Measurements from ENCODE around the gene JDP2. TPM values are rescaled to one million over a fixed set of nuclear protein-coding genes. Genes with fewer than 3 reads are reported as not detected.

JDP2 gene
- total RNA-seq, 1 donor from 2014 or later = 113 TPM

DNA sequence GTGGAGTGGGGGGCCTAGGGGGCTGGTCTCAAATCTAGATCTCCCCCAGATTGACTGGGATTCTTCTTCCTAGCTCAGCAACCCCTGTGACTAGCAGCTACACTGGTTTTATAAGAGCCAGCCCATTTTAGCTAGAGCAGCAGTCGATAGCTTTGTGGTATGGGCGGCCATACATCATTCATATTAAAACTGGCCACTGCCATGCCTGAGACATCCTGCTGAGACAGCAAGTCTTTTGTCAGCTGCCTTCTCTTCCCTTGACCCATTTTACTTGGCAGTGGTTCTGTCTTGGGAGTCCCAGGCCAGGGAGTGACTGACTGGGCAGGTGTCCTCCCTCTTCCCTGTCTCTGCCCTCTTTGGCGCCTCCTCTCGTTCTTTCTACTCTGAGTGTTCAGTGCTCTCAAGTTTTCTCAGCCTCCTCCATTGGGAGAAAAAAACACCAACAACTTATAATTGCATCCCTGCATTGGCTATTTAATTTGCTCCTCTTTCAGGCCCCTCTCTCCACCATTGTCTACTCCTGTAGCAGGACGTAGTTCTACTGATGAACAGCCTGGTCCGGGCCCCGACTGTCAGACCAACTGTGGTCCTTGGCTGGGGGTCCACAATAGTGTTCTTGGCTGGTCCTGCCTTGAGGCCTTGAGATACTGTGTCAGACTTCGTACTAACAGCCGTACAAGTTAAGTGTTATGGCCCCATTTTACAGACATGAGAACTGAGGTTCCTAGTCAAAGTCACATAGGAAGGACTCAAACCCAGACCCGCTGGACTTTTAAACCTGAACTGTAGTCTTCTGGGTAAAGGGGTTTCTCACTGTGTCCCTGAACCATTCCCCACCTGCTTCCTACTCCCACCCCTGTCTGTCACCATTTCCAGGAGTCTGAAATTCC is 18.3 kb upstream of the JDP2 start:
- no peak for DNase-seq (ENCODE audit: low spot score)

DNA sequence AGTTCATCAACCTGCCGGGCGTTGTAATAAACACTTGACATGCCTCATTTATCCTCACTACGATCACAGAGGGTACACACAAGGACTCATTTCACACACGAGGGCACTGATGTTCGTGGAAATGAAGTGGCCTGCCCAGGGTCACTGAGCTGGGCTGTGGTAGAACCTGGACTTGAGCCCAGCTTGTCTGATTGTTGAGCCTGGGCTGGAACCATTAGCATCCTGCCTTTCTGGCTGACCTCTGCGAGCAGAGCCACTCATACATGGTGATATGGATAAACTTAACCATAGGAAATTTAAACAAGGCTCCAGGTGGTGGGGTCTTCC is 16.6 kb upstream of the JDP2 start:
- no peak for DNase-seq (ENCODE audit: low spot score)

DNA sequence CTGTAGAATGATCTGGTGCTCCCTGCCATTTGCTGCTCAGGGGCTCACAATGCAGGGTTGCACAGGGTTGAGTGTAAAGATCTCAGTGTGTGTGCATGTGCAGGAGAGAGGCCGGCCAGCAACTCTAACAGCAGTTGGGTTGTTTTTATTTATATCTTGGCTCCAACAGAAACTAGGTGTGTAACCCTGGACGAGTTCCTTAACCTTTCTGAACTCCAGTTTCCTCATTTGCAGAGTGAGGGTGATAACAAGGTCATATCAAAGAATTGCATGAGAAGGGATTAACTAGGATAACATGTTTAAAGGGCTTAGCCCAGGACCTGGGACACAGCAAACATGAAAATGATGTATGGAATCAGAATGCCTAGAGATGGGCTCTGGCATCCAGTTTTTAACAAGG is 14.8 kb upstream of the JDP2 start:
- DNase-seq (ENCODE audit: low spot score) = no peak

DNA sequence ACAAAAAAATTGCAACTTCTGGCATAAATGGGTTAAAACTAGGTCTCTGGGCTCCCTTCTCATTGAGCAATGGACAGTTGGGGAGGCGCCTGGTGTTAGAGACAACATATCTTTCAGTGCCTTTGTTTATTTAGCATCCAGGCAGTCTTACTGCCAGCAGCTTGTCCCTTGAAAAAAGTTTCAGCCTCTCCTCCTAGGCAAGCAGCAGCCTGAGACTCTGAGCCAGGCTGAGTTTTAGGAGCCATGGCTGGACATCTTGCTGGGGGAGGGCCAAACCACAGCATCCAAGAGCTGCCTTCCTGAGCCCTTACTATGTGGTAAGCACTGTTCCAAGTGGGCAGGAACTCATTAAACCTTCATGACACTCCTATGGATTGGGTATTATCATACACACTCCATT is 10.1 kb upstream of the JDP2 start:
- no peak for DNase-seq (ENCODE audit: low spot score)

DNA sequence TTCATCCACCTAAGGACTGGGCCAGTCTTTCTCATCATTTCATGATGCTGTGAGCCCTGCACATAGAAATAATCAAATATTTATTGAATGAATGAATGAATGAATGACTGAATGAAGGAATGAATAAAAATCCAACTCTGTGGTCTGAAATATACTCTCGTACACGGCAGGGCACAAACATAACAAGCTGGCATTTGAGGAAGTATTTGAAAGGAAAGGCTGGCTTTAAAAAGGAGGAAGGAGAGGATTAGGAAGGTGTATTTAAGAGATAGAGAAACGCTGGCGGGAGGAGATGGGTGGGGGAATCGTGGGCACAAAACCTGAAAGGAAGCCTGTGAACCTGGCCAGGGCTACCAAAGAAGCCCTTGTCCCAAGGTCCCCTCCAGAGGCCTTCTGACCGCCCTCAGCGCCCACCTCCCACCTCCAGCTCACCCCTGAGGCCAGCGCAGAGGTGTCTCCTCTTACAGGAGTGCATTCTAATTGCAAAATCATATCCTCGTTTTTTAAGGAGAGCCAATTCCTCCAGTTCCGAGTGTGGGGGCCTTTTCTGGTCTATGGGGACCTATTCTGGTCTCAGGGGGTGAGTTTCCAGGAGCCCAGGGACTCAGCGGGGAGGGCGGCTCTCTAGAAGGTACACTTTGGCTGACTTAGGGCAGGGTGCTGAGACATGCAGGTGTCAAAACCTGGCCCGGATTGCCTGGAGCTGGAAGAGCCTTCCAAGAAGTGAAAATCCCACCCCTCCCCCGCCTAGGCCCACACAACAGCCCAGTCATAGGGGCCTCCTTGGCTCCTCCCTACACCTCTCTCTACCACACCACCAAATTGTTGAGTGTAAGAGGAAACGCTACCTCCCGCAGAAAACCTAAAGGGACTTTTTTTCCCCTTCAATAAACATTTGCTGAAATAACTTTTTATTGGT is 8.7 kb upstream of the JDP2 start:
- no peak for DNase-seq (ENCODE audit: low spot score)

DNA sequence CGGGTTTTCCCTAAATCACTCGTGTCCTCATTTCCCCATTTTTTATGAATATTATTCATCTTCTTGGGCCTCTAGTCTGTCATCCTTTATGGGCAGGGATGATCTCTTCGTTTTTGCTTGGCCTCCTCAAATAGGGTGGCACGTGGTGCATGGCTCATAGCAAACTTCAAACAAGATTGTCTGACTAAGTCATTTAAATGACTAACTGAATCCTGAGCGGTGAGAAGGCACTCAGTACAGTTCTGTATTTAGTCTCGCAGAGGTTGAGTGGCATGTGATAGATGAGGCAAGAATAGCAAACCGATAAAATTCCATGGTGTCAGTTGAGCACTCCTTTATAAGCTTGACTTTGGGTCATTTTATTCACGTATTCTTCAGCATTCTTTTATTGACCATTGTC is 5.7 kb upstream of the JDP2 start:
- DNase-seq (ENCODE audit: low spot score) = no peak

DNA sequence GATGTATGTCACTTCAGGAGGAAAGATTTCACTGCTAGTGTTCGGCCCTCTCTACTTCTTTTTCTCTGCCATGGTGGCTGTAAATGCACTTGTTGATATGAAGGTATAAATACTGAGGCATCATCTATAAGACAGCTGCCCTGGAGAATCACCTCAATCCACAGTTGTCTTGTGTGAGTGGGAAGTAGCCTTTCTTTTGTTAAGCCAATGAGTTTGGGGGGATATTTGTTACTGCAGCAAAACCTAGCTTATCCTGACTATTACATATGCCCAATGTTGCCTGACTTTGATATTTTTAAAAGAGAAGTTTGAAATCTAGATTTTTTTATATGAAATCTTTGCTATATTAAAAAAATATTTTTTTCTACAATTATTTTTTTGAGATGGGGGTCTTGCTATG is 3.3 kb upstream of the JDP2 start:
- DNase-seq (ENCODE audit: low spot score) = no peak

DNA sequence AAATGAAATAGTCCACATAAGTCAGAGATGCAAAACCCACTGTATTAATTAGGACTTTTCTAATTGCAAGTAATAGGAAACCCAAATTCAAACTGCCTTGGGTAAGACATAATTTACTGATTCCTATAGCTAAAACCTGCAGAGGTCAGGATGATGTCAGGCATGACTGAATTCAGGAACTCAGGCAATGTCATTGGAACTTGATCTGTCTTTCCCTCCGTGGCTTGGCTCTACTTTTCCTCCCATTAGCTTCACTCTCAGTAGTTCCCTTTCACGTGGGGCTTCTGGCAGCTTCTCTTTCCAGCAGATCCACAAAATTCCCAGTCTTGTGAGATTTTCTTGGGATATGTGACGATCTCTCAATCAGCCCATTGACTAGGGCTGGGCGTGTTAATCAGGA is 2.4 kb upstream of the JDP2 start:
- no peak for DNase-seq (ENCODE audit: low spot score)

DNA sequence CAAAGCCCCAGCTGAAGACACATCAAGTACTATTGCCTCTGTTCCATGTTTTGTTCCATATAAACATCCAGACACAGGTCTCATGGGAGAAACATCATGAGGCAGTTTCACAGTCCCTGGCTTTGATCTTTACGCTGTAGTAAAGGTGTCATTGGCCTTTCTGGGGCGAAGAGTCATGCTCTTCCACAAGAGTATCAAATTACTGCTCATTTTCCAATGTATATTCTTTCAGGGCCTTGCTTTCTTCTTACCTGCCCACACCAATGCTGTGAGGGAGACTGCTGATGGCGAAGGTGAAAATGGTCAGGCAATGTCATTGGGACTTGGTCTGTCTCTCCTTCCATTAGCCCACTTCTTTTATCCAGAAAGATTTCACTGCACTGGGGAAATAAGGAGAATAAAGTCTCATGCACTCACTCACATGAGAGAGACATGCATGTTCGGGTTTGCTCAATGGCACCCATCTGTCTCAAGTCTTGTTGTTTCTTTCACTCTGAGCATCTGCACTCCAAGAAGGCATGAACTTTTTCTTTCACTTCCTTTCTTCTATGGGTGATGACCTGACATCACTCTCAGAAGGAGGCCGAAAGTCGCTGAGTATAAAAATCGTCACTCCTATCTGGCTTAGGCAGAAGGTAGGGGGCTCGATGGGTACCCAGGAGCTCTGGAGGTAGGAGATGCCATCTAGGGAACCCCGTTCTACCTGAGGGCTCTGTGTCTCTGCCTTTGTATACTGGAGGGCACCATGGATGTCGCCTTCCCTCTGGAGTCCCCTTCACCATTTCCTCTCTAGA is 1.3 kb upstream of the JDP2 start:
- no peak for DNase-seq (ENCODE audit: low spot score)

DNA sequence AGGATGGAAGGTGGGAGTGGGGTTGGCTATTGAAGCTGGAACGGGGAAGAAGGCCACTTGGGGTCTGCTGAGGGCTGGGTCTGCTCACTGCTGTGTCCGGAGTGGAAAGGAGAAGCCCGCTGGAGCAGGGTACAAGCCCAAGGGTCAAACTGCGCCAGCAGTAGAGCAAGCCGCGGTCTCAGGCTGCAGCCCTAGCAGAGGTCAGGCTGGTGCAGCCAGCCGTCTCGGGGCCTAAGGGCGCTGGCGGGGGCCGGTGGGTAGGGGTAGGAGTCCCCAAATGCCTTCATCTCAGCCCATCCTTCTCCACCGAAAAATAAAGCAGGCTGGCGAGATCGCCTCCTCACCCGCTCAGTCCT is 718 bp upstream of the JDP2 start:
- DNase-seq (ENCODE audit: low spot score) = no peak

DNA sequence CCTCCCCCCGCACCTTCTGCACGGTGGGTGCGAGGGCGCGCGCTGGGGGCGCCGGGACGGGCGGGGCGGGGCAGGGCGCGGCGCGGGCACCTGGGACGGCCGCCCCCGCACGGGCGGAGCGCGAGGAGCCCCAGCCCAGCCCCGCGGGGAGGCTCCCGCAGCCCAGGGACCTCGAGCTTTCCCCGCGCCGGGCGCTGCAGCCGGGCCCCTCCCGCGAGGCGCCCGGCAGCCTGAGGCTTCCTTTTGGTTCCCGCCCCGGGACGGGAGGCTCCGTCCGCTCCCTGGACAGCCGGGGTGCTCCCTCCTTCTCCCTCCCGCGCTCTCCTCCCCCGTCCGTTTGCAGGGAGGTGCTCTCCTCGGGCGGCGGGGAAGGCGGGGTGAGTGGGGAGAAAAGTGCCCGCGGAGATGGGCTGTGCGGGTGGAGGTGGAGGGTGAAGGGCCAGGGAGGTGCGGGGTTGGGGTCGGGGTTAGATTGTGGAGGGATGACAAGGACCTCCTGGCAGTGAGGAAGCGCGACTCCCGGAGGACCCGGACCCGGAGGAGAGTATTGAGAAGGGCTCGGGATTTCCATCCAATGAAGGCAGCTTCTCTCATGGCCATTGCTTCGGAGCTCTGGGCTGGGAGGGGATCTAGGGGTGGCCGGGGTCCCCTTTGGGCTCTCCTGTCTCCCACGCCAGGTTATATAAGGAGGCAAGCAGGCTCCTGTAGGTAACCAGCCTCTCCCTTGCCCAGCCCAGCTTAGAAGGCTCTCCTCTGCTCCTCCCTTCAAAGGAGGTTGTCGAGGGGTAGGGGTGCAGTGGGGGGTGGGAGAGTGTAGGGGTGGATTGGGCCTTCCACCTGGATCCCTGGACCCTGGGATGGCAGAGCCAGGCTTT is 645 bp downstream of the JDP2 start:
- no peak for DNase-seq (ENCODE audit: low spot score)

DNA sequence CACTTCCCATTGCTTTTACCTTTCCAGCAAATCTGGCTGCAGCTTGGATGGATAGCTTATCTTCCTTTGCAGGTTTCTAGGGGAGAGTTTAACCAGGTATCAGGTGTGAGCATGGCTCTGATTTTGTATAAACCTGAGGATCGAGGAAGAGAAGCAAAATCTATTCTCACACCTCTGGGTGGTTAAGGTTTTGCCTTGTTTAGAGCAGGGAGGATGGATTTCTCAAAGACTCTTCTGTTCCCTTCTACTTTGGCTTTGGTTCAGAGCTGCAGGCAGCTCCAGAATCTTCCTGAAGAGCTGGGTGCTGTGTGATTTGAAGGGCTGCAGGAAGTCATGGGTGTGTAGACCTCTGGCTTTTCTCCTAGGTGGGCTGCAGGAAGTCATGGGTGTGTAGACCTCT is 1.7 kb downstream of the JDP2 start:
- no peak for DNase-seq (ENCODE audit: low spot score)

DNA sequence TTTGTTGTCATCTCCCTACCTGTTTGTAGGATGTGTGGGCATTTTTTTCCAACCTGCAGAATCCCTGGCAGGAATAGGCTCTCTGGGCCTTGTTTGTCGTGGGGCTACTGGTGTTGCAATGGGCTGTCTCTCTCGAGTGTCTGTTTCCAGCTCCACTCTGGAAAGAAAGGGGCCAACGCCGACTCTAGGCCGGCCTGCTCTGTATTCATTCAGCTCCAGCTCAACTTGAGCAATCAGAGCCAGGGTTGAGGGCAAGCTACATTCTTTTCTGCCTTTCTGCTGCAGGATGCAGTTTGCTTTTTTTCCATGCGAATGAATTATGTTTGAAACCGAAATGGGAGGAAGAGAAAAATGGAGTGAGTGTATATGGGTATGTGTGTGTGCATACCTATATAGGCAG is 2.3 kb downstream of the JDP2 start:
- no peak for DNase-seq (ENCODE audit: low spot score)

DNA sequence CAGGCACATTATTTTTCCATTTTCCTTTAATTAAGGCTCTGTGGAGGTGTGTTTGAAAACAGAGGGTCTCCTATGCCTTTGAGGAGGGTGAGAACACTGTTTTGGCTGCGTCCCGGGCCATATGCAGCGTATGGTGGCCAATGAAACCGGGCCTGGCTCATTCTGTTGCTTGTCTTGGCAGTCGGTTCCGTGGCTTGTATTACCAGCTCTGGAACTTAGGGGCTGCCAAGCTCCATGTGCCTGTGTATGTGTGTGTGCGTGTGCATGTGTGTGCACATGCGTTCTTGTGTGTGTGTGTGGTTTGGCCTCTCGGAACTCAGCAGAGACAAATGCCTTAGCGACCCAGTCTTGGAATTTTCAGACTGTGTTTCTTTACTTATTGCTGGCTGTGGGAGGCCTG is 2.7 kb downstream of the JDP2 start:
- no peak for DNase-seq (ENCODE audit: low spot score)

DNA sequence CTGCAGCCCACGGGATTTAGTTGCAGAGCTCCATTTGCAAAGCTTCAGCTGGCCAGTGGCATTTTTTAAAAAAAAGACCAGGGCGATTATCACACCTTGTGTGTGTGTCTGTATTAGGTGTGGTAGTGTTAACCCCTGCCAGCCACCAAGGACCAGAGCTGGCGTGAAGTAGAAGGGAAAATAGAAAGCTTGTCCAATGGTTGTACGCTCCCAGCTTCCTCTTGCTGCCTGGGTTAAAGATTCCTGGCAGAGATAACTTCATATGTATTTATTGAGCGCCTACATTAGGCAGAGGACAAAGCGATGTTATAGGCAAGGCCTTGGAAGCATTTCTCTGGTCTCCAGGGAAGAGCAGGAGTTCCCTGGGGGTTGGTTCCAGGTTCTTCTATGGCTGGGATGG is 3.2 kb downstream of the JDP2 start:
- no peak for DNase-seq (ENCODE audit: low spot score)

DNA sequence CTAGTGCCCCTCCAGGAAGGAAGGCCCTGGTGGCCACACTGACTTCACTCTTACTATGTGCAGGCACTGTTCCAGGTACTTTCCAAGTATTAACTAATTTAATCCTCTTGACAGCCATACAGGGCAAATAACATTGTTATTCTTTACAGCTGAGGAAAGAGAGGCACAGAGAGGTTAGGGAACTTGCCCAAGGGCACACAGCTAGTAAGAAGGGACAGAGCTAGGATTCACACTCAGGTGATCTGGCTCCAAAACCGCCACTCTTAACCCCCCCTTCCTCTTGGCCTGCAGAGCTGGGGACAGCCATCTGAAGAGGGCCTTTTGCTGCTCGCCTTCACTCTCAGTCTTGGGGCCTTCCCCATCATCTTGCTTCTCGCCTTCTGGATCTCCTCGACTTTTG is 4.0 kb downstream of the JDP2 start:
- DNase-seq (ENCODE audit: low spot score) = no peak

DNA sequence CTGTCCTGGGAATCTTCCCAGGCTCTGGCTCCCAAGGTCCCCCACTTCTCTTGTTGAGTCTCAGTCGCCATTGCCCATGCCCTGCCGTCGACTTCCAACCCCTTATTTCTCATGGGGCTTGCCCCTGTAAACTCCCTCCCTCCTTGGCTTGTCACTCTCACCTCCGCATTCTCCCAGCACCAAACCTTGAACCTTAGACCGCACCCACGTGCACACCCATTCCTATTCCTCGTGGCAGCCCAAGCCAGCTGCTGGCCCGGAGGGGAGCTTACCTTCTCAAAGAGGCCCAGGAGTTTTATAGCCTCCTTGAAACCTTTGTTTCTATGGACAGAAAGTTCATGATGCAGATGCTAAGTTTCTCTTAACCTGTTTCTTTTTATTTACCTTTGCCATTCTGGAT is 4.6 kb downstream of the JDP2 start:
- DNase-seq (ENCODE audit: low spot score) = no peak

DNA sequence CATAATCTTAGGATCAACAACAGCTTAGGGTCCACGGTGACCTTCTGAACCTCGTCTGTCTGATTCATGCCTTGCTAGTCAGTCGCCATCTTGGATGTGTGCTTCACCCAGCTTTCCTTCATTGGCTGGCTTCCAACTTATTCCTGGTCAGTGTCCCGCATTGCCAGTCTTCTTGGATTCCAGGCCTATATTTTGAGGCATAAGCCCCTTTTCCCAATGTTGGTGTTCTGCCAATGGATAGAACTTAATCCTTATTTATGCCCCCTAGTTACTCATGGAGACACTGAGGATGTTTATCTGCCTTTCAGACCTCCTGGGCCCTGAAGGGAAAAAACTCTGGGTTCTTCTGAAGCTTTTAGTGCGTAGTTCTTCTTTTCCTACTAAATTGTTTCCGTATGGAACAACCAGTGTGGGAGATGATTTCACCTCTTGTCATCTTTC is 5.8 kb downstream of the JDP2 start:
- no peak for DNase-seq (ENCODE audit: low spot score)

DNA sequence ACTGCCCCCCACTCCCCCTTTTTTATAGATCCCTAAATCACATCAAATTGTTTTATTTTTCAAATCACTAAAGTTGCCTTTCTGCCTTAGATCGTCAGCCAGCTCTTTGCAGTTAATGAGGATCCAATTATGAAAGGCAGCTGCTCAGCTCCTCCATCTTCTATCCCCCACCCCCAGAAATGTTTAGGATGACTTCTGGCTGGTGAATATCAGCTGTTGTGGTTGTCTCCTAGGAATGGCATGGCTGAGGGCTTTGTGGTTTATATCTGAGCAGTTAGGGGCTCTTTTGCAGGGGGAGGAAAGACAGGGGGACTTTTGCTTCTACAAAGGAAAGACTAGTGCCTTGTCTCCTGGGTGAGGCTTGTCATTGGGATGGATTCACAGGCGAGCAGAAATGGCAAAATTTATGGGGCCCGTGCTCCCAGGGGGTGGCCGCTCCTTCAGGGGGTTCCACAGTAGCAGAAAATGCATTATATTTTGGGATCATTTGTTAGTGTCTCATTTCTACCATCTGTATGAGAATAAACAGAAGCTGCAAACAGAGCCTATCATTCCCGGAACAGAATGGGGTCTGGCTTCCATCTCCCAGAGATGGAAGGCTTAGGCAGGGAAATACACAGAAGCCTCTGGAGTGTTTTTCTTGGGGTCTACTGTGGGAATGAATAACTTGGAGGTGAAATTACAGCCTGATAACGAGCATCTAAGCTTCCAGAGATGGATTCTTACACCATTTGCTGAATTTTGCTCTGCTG is 6.5 kb downstream of the JDP2 start:
- no peak for DNase-seq (ENCODE audit: low spot score)

DNA sequence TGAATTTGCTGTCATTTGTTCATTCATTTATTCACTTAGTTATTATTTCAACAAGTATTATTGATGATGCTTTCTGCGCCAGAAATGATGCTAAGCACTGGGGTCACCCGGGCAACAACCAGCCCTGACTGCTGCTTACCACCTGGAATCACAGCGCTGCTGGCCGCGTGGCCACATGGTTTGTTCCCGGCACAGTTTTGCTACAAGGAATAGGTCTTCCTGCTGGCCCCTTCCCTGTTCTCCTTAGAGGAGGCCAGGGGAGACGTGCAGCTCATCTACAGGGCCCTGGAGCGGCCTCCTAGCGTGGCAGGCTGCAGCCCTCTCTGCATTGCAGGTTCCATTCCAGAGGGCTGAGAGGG is 7.0 kb downstream of the JDP2 start:
- no peak for DNase-seq (ENCODE audit: low spot score)
